HCT116 (cell line): ENCODE data around the gene RALGPS1.

Source experiments
- CEBPB ChIP-seq: IDR thresholded peaks from 2 replicates; pipeline ENCODE4 v1.6.1; 2012; ENCODE audit warnings: low read depth
- EGR1 ChIP-seq: IDR thresholded peaks from 2 replicates; pipeline ENCODE4 v1.6.1; 2012; ENCODE audit warnings: low read depth
- FOSL1 ChIP-seq: IDR thresholded peaks from 2 replicates; pipeline ENCODE4 v1.6.1; 2012; ENCODE audit warnings: low read depth
- POLR2A ChIP-seq: IDR thresholded peaks from 2 replicates; pipeline ENCODE4 v1.7.0; 2011; ENCODE audit warnings: borderline replicate concordance; ENCODE audit not compliant: insufficient read depth, insufficient read length; ENCODE audit errors: extremely low read depth
- POLR2AphosphoS5 ChIP-seq: IDR thresholded peaks from 2 replicates; pipeline ENCODE4 v1.6.1; 2011; ENCODE audit warnings: mild to moderate bottlenecking, low read depth, low read length, moderate library complexity
- RAD21 ChIP-seq: IDR thresholded peaks from 2 replicates; pipeline ENCODE4 v1.6.1; 2012; ENCODE audit warnings: low read depth, mild to moderate bottlenecking
- SIN3A ChIP-seq: IDR thresholded peaks from 2 replicates; pipeline ENCODE4 v1.6.1; 2012; ENCODE audit warnings: low read depth
- SP1 ChIP-seq: IDR thresholded peaks from 2 replicates; pipeline ENCODE4 v1.6.1; 2012; ENCODE audit warnings: low read depth
- ZNF274 ChIP-seq: fragments of 200-500 bp; sonication (Bioruptor generic); IDR thresholded peaks from 2 replicates; pipeline ENCODE4 v1.6.1; 2014; ENCODE audit warnings: mild to moderate bottlenecking, low read depth, low read length, inconsistent platforms
- TF ChIP-seq, protein P1 (sequence below), 3 experiments: fragments of 200-600 bp in 1 of 3; sonication (generic) in 1 of 3; IDR thresholded peaks in 2 of 3; conservative IDR thresholded peaks in 1 of 3; 2 replicates each; pipeline ENCODE4 v1.5.1; 2012 to 2017; ENCODE audit warnings: low read depth in 2 of 3, low read length in 2 of 3, antibody characterized with exemption in 1 of 3, borderline replicate concordance in 1 of 3, control low read depth in 1 of 3, mild to moderate bottlenecking in 1 of 3, mixed read lengths in 1 of 3, mixed run types in 1 of 3, moderate library complexity in 1 of 3; ENCODE audit not compliant: insufficient read depth in 1 of 3
- TF ChIP-seq, protein P2 (sequence below): IDR thresholded peaks from 2 replicates; pipeline ENCODE4 v1.6.1; 2012; ENCODE audit warnings: low read depth

DNA sequence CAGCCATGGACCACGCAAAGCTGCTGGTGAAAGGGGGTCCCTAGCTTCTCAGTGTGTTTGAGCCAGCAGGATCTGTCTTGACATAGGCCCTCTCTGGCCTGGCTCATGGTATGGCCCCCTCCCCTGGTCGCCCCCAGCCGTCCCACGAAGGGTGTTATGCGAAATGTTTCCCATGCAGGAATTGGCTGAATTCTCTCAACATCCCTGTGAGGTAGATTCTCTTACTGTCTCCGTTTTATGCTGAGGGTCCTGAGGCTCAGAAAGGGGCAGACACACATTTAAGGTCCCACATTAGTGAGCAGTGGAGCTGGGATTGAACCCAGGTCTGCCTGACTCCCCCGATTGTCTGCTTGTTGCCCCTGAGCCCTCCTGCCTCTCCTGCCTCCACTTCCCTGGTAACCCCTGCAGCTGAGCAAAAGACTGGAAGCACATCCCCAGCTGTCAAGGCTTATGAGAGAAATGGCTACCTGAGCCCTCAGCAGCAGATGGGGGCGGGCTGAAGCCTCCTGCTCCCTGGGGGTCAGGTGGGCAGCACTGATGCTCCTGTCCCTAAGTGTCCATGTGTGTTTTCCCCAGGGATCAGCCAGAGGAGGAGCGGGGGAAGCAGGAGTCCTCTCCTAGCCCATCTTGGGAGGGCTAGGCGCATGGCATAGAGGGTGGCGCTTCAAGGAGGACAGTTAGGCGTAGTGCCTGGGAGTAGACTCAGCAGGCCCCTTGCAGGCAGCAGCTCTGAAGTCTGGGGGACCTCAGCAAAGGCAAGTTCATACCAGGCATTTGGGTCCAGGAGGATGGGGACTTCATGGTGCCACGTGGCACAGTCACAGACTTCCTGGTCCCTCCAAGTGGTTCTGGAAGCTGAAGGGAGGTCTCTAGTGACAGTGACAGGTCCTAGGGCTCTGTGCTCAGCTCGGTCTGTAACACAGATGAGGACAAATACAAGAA is 301.0 kb downstream of the RALGPS1 start:
- no peak for TF ChIP-seq EGR1
- TF ChIP-seq, protein P1, sequence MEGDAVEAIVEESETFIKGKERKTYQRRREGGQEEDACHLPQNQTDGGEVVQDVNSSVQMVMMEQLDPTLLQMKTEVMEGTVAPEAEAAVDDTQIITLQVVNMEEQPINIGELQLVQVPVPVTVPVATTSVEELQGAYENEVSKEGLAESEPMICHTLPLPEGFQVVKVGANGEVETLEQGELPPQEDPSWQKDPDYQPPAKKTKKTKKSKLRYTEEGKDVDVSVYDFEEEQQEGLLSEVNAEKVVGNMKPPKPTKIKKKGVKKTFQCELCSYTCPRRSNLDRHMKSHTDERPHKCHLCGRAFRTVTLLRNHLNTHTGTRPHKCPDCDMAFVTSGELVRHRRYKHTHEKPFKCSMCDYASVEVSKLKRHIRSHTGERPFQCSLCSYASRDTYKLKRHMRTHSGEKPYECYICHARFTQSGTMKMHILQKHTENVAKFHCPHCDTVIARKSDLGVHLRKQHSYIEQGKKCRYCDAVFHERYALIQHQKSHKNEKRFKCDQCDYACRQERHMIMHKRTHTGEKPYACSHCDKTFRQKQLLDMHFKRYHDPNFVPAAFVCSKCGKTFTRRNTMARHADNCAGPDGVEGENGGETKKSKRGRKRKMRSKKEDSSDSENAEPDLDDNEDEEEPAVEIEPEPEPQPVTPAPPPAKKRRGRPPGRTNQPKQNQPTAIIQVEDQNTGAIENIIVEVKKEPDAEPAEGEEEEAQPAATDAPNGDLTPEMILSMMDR (IDR thresholded peaks at IDR 0.05 in 2 of 3, conservative IDR thresholded peaks at IDR 0.05 in 1 of 3; ENCODE audit: borderline replicate concordance in 1 of 3, insufficient read depth in 1 of 3, low read depth in 2 of 3, low read length in 2 of 3): no peak
- TF ChIP-seq, protein P2, sequence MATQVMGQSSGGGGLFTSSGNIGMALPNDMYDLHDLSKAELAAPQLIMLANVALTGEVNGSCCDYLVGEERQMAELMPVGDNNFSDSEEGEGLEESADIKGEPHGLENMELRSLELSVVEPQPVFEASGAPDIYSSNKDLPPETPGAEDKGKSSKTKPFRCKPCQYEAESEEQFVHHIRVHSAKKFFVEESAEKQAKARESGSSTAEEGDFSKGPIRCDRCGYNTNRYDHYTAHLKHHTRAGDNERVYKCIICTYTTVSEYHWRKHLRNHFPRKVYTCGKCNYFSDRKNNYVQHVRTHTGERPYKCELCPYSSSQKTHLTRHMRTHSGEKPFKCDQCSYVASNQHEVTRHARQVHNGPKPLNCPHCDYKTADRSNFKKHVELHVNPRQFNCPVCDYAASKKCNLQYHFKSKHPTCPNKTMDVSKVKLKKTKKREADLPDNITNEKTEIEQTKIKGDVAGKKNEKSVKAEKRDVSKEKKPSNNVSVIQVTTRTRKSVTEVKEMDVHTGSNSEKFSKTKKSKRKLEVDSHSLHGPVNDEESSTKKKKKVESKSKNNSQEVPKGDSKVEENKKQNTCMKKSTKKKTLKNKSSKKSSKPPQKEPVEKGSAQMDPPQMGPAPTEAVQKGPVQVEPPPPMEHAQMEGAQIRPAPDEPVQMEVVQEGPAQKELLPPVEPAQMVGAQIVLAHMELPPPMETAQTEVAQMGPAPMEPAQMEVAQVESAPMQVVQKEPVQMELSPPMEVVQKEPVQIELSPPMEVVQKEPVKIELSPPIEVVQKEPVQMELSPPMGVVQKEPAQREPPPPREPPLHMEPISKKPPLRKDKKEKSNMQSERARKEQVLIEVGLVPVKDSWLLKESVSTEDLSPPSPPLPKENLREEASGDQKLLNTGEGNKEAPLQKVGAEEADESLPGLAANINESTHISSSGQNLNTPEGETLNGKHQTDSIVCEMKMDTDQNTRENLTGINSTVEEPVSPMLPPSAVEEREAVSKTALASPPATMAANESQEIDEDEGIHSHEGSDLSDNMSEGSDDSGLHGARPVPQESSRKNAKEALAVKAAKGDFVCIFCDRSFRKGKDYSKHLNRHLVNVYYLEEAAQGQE: no peak
- no peak for TF ChIP-seq POLR2A
- TF ChIP-seq RAD21: no peak
- no peak for TF ChIP-seq ZNF274
- no peak for TF ChIP-seq FOSL1
- no peak for TF ChIP-seq SP1
- no peak for TF ChIP-seq CEBPB
- TF ChIP-seq POLR2AphosphoS5: no peak
- no peak for TF ChIP-seq SIN3A
